Measurements from ENCODE around the gene GALNT17. TPM values are rescaled to one million over a fixed set of nuclear protein-coding genes. Genes with fewer than 3 reads are reported as not detected.

GALNT17 gene
- total RNA-seq, 1 experiment from 2014 or later: not detected

DNA sequence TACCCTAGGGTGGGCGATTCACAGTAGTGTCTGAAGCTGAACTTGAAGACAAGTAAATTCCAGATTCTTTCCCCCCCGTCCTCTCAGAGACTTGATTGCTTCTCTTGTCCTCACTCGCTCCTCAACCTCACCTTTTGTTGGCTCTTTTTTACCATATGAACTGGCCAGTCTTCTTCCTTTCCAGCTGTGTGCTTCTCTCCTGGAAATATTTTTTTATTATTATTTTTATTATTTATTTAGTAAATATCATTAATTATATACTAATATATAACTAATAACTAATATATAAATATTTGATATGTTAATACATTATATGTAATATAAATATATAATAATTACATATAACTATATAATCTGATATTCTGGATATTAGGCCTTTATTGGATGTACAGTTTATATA is 484.3 kb downstream of the GALNT17 start:
- CTCF ChIA-PET: no interaction called here
- H3K4me1 Mint-ChIP-seq (ENCODE audit: insufficient read depth, unreplicated experiment): peaks cover 7% of the 10 kb centered on the region
- H3K9me3 Mint-ChIP-seq (ENCODE audit: unreplicated experiment): no peaks in the 10 kb centered on the region
- TF ChIP-seq, protein P1, sequence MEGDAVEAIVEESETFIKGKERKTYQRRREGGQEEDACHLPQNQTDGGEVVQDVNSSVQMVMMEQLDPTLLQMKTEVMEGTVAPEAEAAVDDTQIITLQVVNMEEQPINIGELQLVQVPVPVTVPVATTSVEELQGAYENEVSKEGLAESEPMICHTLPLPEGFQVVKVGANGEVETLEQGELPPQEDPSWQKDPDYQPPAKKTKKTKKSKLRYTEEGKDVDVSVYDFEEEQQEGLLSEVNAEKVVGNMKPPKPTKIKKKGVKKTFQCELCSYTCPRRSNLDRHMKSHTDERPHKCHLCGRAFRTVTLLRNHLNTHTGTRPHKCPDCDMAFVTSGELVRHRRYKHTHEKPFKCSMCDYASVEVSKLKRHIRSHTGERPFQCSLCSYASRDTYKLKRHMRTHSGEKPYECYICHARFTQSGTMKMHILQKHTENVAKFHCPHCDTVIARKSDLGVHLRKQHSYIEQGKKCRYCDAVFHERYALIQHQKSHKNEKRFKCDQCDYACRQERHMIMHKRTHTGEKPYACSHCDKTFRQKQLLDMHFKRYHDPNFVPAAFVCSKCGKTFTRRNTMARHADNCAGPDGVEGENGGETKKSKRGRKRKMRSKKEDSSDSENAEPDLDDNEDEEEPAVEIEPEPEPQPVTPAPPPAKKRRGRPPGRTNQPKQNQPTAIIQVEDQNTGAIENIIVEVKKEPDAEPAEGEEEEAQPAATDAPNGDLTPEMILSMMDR (IDR thresholded peaks at IDR 0.05; ENCODE audit: unreplicated experiment): no peak
- BruUV-seq (replicated peaks): no TSS peak
- H3K27ac Mint-ChIP-seq (ENCODE audit: low read depth, unreplicated experiment): no peak overlapping the region
- H3K27me3 Mint-ChIP-seq (ENCODE audit: insufficient read depth, unreplicated experiment): no peaks in the 10 kb centered on the region
- no peaks in the 10 kb centered on the region for H3K36me3 Mint-ChIP-seq (ENCODE audit: insufficient read depth, unreplicated experiment)
- intact Hi-C loops (cut with micrococcal nuclease): no loop called here
- POLR2A ChIA-PET: interaction anchor here (0.6 kb wide), 1 partner anchor 20 kb away, joined by 3 read pairs; no protein-coding TSS in a partner anchor
- no peak overlapping the region for H3K4me3 Mint-ChIP-seq (ENCODE audit: unreplicated experiment)
- DNase-seq (ENCODE audit: unreplicated experiment): no peak

DNA sequence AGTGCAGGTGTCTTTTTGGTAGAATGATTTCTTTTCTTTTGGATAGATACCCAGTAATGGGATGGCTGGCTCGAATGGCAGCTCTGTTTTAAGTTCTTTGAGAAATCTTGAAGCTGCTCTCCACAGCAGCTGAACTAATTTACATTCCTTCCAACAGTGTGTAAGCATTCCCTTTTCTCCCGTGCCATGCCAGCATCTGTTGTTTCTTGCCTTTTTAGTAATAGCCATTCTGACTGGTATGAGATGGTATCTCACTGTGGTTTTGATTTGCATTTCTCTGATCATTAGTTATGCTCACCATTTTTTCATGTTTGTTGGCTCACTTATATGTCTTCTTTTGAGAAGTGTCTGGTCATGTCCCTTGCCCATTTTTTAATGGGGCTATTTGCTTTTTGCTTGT is 486.3 kb downstream of the GALNT17 start:
- POLR2A ChIA-PET: no interaction called here
- CTCF ChIA-PET: no interaction called here
- no peak overlapping the region for H3K27ac Mint-ChIP-seq (ENCODE audit: low read depth, unreplicated experiment)
- no TSS peak for BruUV-seq (replicated peaks)
- peaks cover 7% of the 10 kb centered on the region for H3K4me1 Mint-ChIP-seq (ENCODE audit: insufficient read depth, unreplicated experiment)
- TF ChIP-seq, protein P1 (IDR thresholded peaks at IDR 0.05; ENCODE audit: unreplicated experiment): no peak
- no peak for DNase-seq (ENCODE audit: unreplicated experiment)
- H3K27me3 Mint-ChIP-seq (ENCODE audit: insufficient read depth, unreplicated experiment): no peaks in the 10 kb centered on the region
- H3K36me3 Mint-ChIP-seq (ENCODE audit: insufficient read depth, unreplicated experiment): no peaks in the 10 kb centered on the region
- no peaks in the 10 kb centered on the region for H3K9me3 Mint-ChIP-seq (ENCODE audit: unreplicated experiment)
- intact Hi-C loops (cut with micrococcal nuclease): no loop called here
- no peak overlapping the region for H3K4me3 Mint-ChIP-seq (ENCODE audit: unreplicated experiment)

DNA sequence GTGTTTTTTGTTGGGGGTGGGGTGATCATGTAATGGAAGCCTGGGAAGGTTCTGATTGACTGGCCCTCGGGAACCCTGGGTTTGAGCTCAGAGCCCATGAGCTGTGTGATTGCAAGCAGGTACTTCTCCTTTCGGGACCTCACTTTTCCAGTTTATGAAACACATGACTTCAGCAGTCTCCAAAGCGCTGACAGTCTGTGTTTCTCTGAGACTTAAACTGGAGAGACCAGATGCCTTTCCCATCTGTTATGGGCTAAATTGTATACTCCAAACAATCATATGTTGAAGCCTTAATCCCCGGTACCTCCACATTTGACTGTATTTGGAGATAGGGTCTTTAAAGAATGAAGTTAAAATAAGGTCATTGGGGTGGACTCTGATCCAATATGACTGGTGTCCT is 493.6 kb downstream of the GALNT17 start:
- H3K4me3 Mint-ChIP-seq (ENCODE audit: unreplicated experiment): no peak overlapping the region
- TF ChIP-seq, protein P1 (IDR thresholded peaks at IDR 0.05; ENCODE audit: unreplicated experiment): no peak
- H3K9me3 Mint-ChIP-seq (ENCODE audit: unreplicated experiment): no peaks in the 10 kb centered on the region
- ChIA-PET POLR2A (no interaction called here), CTCF (interaction anchor here (0.7 kb wide), 1 partner anchor 68 kb away, joined by 3 read pairs; no protein-coding TSS in a partner anchor)
- peaks cover 5% of the 10 kb centered on the region for H3K4me1 Mint-ChIP-seq (ENCODE audit: insufficient read depth, unreplicated experiment)
- H3K27ac Mint-ChIP-seq (ENCODE audit: low read depth, unreplicated experiment): no peak overlapping the region
- BruUV-seq (replicated peaks): no TSS peak
- no peaks in the 10 kb centered on the region for H3K27me3 Mint-ChIP-seq (ENCODE audit: insufficient read depth, unreplicated experiment)
- H3K36me3 Mint-ChIP-seq (ENCODE audit: insufficient read depth, unreplicated experiment): no peaks in the 10 kb centered on the region
- intact Hi-C loops (cut with micrococcal nuclease): no loop called here
- DNase-seq (ENCODE audit: unreplicated experiment): no peak

DNA sequence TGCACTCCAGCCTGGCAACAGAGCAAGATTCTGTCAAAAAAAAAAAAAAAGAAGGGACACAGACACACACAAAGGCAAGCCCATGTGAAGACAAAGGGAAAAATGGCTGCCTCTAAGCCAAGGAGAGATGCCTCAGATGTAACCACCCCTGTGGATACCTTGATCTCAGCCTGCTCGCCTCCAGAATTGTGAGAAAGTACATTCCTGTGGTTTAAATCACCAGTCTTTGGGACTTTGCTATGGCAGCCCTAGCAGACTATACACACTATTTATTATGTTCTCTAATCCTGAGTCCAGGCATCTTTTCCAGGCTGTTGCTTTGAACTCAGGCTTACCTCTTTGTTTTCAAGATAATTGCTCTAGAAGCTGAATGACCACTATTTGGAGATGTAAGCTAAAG is 494.3 kb downstream of the GALNT17 start:
- Mint-ChIP-seq H3K27ac (ENCODE audit: low read depth, unreplicated experiment) (no peak overlapping the region), H3K9me3 (ENCODE audit: unreplicated experiment) (no peaks in the 10 kb centered on the region), H3K36me3 (ENCODE audit: insufficient read depth, unreplicated experiment) (no peaks in the 10 kb centered on the region), H3K27me3 (ENCODE audit: insufficient read depth, unreplicated experiment) (no peaks in the 10 kb centered on the region), H3K4me3 (ENCODE audit: unreplicated experiment) (no peak overlapping the region), H3K4me1 (ENCODE audit: insufficient read depth, unreplicated experiment) (peaks cover 5% of the 10 kb centered on the region)
- TF ChIP-seq, protein P1 (IDR thresholded peaks at IDR 0.05; ENCODE audit: unreplicated experiment): no peak
- DNase-seq (ENCODE audit: unreplicated experiment): no peak
- ChIA-PET CTCF (interaction anchor here (0.9 kb wide), 1 partner anchor 109 kb away, joined by 4 read pairs; no protein-coding TSS in a partner anchor), POLR2A (no interaction called here)
- no TSS peak for BruUV-seq (replicated peaks)
- intact Hi-C loops (cut with micrococcal nuclease): no loop called here

All from MCF 10A (cell line).